Uterine smooth muscle cell (primary cell): ENCODE data around the gene AHSA1. TPM values are rescaled to one million over a fixed set of nuclear protein-coding genes. Genes with fewer than 3 reads are reported as not detected.

Source experiments
- total RNA-seq: library from RNA; depleted of rRNA; stranded (reverse); fragments of >200 nt; gene quantifications from 2 replicates; pipeline ENCODE4 v1.2.3, GENCODE V29; 2014

AHSA1 gene
- 121 and 154 TPM in 2 replicates for total RNA-seq

DNA sequence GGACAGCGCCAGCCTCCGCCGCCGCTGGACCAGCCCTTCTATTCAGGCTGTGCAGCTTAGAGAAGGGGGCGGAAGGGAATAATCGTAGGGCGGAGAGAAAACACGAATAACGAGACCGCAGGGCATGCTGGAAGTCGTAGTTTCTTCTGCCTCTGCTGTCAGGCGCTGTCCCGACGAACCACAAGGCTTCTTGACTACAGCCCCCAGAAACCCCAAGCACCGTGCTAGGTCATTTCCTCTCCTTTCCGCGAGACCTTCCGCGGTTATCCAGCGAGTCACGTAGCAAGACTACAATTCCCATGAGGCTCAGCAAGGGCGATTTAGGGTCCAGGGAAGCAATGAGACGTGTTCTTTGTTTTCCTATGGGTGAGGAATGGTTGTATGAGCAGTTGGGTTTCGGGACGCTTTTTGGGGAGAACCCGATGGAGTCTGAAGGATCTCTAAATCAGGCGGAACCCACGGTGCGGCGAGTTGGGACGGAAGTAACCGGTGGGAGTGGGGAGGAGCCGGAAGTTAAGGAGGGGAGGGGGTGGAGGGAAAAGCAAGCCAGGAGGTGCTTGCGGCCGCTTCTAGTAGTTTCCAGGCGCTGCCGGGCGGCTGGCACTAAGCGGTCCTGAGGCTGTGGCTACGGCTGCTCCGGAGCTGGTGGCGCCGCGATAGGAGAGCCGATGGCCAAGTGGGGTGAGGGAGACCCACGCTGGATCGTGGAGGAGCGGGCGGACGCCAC lies at the start of gene AHSA1, which contains the start of gene VIPAS39:
Gene AHSA1 (plus strand): TSS at position 572 of the 727 bp plus-strand sequence. CDS start 97 bp downstream, at position 669.
Gene VIPAS39 (minus strand): TSS at position 80 of the 727 bp plus-strand sequence. CDS start 3,499 bp downstream, outside the sequence.

DNA sequence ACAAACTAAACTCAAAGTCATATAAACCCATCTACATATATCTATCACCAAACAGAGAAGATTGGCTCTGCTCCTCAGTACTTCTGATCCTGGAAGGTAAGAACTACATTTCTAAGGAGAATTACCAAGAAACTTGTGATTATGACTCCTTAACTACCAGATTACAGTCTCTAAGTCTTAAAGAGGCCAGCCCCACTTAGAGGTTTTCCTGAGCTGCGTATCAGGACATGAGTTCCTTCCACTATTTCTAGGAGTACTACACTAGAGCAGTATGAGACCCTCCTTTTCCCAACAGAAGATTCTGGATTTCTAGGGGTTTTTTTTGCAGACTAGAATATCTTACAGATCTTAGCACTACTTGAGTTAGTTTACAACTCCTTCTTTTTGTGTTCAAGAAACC lies 34.5 kb upstream of the AHSA1 start, which contains the start of gene NOXRED1:
Gene NOXRED1 (minus strand): TSS at position 101 of the 400 bp plus-strand sequence. CDS start 634 bp downstream, outside the sequence.

GRCh38 chr14:77498120-77498979 lies 40.5 kb downstream of the AHSA1 start, which contains the start of gene ISM2:
Gene ISM2, minus strand, starts transcription at chr14:77498816. Its CDS starts 23 bp downstream, at chr14:77498793.

Other genes with a start within 250 kb of the AHSA1 start
- not detected in 2 replicates for gene NGB, start 186.9 kb upstream of the AHSA1 start, total RNA-seq
- 12.9 and 16.4 TPM in 2 replicates for gene POMT2, start 137.2 kb upstream of the AHSA1 start, total RNA-seq
- 30.7 and 32.5 TPM in 2 replicates for gene GSTZ1, start 137.1 kb upstream of the AHSA1 start, total RNA-seq
- 8.9 and 11.6 TPM in 2 replicates for gene TMED8, start 81.0 kb upstream of the AHSA1 start, total RNA-seq
- 2.2 and 3.0 TPM in 2 replicates for gene SAMD15, start 80.7 kb upstream of the AHSA1 start, total RNA-seq
- gene NOXRED1, start 34.6 kb upstream of the AHSA1 start, total RNA-seq: 0.22 and 0.25 TPM in 2 replicates
- 26.7 and 30.4 TPM in 2 replicates for gene VIPAS39, start 492 bp upstream of the AHSA1 start, total RNA-seq
- under 0.01 and 0.11 TPM in 2 replicates for gene ISM2, start 40.7 kb downstream of the AHSA1 start, total RNA-seq
- gene SPTLC2, start 158.5 kb downstream of the AHSA1 start, total RNA-seq: 59.3 and 60.2 TPM in 2 replicates
- gene ALKBH1, start 249.9 kb downstream of the AHSA1 start, total RNA-seq: 8.4 and 12.5 TPM in 2 replicates